H1 (cell line): ENCODE measurements around the gene TRIM10. TPM values are rescaled to one million over a fixed set of nuclear protein-coding genes. Genes with fewer than 3 reads are reported as not detected.

Experiments
- CTCF ChIA-PET: fragments of 300-600 bp; sonication (Branson Sonifier 250); formaldehyde crosslinking; loops from one replicate; lab custom pipeline; 2021; ENCODE audit not compliant: partially characterized antibody; lab: Charles Lee
- POLR2A ChIA-PET: fragments of 300-600 bp; sonication (Branson Sonifier 250); formaldehyde crosslinking; loops from one replicate; lab custom pipeline; 2021; ENCODE audit warnings: inconsistent platforms; ENCODE audit not compliant: partially characterized antibody; lab: Charles Lee
- DNase-seq, 2 experiments: peaks; one replicate each; pipeline versions ENCODE4 v3.0.0 to v3.0.0-alpha.2; 2010 to 2022; ENCODE audit warnings: low spot score in 2 of 2, low read depth in 1 of 2, mixed read lengths in 1 of 2
- FAIRE-seq: peaks from 2 replicates; lab custom pipeline; 2011; peaks lifted over from hg19 to GRCh38; lab: Jason Lieb, UNC
- H2AFZ ChIP-seq: 2 replicates; pipeline ENCODE4 v1.8.1; 2012; ENCODE audit warnings: low read length, inconsistent platforms
- H2AK5ac ChIP-seq: 2 replicates; pipeline ENCODE4 v1.6.1; 2013; ENCODE audit warnings: low read depth, low read length
- H2BK120ac ChIP-seq: replicated peaks from 2 replicates; pipeline ENCODE3; 2013; ENCODE audit warnings: low read depth, low read length, inconsistent platforms
- H2BK12ac ChIP-seq: 2 replicates; pipeline ENCODE4 v1.6.1; 2013; ENCODE audit warnings: low read depth, low read length
- H2BK15ac ChIP-seq: 2 replicates; pipeline ENCODE4 v1.6.1; 2013; ENCODE audit warnings: low read length
- H2BK20ac ChIP-seq: 2 replicates; pipeline ENCODE4 v1.6.1; 2013; ENCODE audit warnings: low read length
- H2BK5ac ChIP-seq: 2 replicates; pipeline ENCODE4 v1.6.1; 2013; ENCODE audit warnings: low read depth, low read length
- H3K14ac ChIP-seq: 2 replicates; pipeline ENCODE4 v1.6.1; 2013; ENCODE audit warnings: inconsistent platforms; ENCODE audit not compliant: insufficient read length
- H3K18ac ChIP-seq: 2 replicates; pipeline ENCODE4 v1.6.1; 2013; ENCODE audit warnings: low read length; ENCODE audit errors: extremely low read depth
- H3K23ac ChIP-seq: 2 replicates; pipeline ENCODE4 v1.6.1; 2013; ENCODE audit warnings: inconsistent platforms; ENCODE audit not compliant: insufficient read length
- H3K23me2 ChIP-seq: 2 replicates; pipeline ENCODE4 v1.6.1; 2013; ENCODE audit warnings: low read depth, low read length
- H3K27ac ChIP-seq: 2 replicates; pipeline ENCODE4 v1.6.1; 2011; ENCODE audit warnings: low read depth, low read length, inconsistent platforms
- H3K27me3 ChIP-seq, 4 experiments: replicated peaks in 1 of 4; 1 replicate in 1 of 4; 2 replicates in 3 of 4; pipeline versions ENCODE4 v1.6.1 to v1.8.1; 2011 to 2013; ENCODE audit warnings: low read length in 3 of 4, mild to moderate bottlenecking in 3 of 4, inconsistent platforms in 2 of 4, mixed read lengths in 2 of 4, moderate library complexity in 1 of 4; ENCODE audit not compliant: control insufficient read depth in 3 of 4, insufficient read depth in 3 of 4; ENCODE audit errors: extremely low read depth in 1 of 4
- H3K36me3 ChIP-seq, 4 experiments: 2 replicates each; pipeline versions ENCODE4 v1.6.1 to v1.8.1; 2011 to 2013; ENCODE audit warnings: mild to moderate bottlenecking in 4 of 4, low read length in 3 of 4, moderate library complexity in 2 of 4, control low read depth in 1 of 4, inconsistent platforms in 1 of 4; ENCODE audit not compliant: insufficient read depth in 4 of 4, control insufficient read depth in 2 of 4
- H3K4ac ChIP-seq: replicated peaks from 2 replicates; pipeline ENCODE3; 2013; ENCODE audit warnings: low read length, low read depth, mixed read lengths, inconsistent platforms; ENCODE audit not compliant: insufficient read length
- H3K4me1 ChIP-seq, 4 experiments: replicated peaks in 1 of 4; 1 replicate in 1 of 4; 2 replicates in 3 of 4; pipeline versions ENCODE4 v1.6.1 to v1.8.1; 2011 to 2013; ENCODE audit warnings: low read length in 3 of 4, inconsistent platforms in 2 of 4, mixed read lengths in 1 of 4; ENCODE audit not compliant: insufficient read depth in 4 of 4, control insufficient read depth in 3 of 4
- H3K4me2 ChIP-seq, 2 experiments: 2 replicates each; pipeline versions ENCODE4 v1.6.1 to v1.8.1; 2011 to 2013; ENCODE audit warnings: low read depth in 2 of 2, low read length in 2 of 2, control low read depth in 1 of 2, inconsistent platforms in 1 of 2, mild to moderate bottlenecking in 1 of 2; ENCODE audit not compliant: insufficient read depth in 1 of 2
- H3K4me3 ChIP-seq, 4 experiments: fragments of 200-600, 300-600 bp in 1 of 4; sonication (generic), shearing (Covaris generic), sonication (Bioruptor Twin) in 1 of 4; 2 replicates each; pipeline versions ENCODE4 v1.5.1 to v1.8.1; 2011 to 2016; ENCODE audit warnings: low read length in 4 of 4, low read depth in 3 of 4, control low read depth in 2 of 4, inconsistent platforms in 2 of 4, mild to moderate bottlenecking in 2 of 4, mixed read lengths in 1 of 4, moderate library complexity in 1 of 4; ENCODE audit not compliant: insufficient read depth in 2 of 4; ENCODE audit errors: extremely low read depth in 1 of 4
- H3K56ac ChIP-seq: replicated peaks from 2 replicates; pipeline ENCODE3; 2013; ENCODE audit warnings: low read depth, mild to moderate bottlenecking, mixed read lengths, low read length, inconsistent platforms; ENCODE audit not compliant: insufficient read length
- H3K79me1 ChIP-seq: 2 replicates; pipeline ENCODE4 v1.6.1; 2013; ENCODE audit warnings: low read depth, low read length, control low read depth
- H3K79me2 ChIP-seq, 2 experiments: 2 replicates each; pipeline versions ENCODE4 v1.6.1 to v1.8.1; 2012 to 2013; ENCODE audit warnings: low read length in 2 of 2, mild to moderate bottlenecking in 2 of 2, inconsistent platforms in 1 of 2; ENCODE audit not compliant: insufficient read depth in 2 of 2, control insufficient read depth in 1 of 2
- H3K9ac ChIP-seq, 4 experiments: replicated peaks in 1 of 4; 1 replicate in 1 of 4; 2 replicates in 3 of 4; pipeline versions ENCODE4 v1.6.1 to v1.8.1; 2011 to 2013; ENCODE audit warnings: low read depth in 3 of 4, low read length in 3 of 4, control low read depth in 2 of 4, mild to moderate bottlenecking in 2 of 4, moderate library complexity in 2 of 4, inconsistent platforms in 1 of 4; ENCODE audit errors: extremely low read depth in 1 of 4
- H3K9me3 ChIP-seq, 2 experiments: 2 replicates each; pipeline versions ENCODE4 v1.6.1 to v1.8.1; 2012 to 2013; ENCODE audit warnings: mild to moderate bottlenecking in 2 of 2, moderate library complexity in 2 of 2, control low read depth in 1 of 2, inconsistent platforms in 1 of 2, low read depth in 1 of 2, low read length in 1 of 2, mixed read lengths in 1 of 2; ENCODE audit not compliant: insufficient read depth in 2 of 2
- H4K20me1 ChIP-seq, 2 experiments: replicated peaks in 1 of 2; 2 replicates each; pipeline versions ENCODE3 to v1.8.1; 2011 to 2013; ENCODE audit warnings: inconsistent platforms in 2 of 2, low read length in 2 of 2, mild to moderate bottlenecking in 1 of 2; ENCODE audit not compliant: insufficient read depth in 2 of 2, control insufficient read depth in 1 of 2
- H4K5ac ChIP-seq: 2 replicates; pipeline ENCODE4 v1.6.1; 2013; ENCODE audit warnings: low read length, low read depth, mixed read lengths, inconsistent platforms; ENCODE audit not compliant: insufficient read length
- H4K8ac ChIP-seq: 2 replicates; pipeline ENCODE4 v1.8.0; 2013; ENCODE audit warnings: mild to moderate bottlenecking, moderate library complexity, low read length, inconsistent platforms; ENCODE audit not compliant: insufficient read depth; ENCODE audit errors: extremely low read depth
- H4K91ac ChIP-seq: replicated peaks from 2 replicates; pipeline ENCODE3; 2013; ENCODE audit warnings: low read length, mixed read lengths, inconsistent platforms; ENCODE audit not compliant: insufficient read length
- CEBPB ChIP-seq: IDR thresholded peaks from 2 replicates; pipeline ENCODE4 v1.6.1; 2012; ENCODE audit warnings: low read depth, low read length
- CHD1 ChIP-seq: IDR thresholded peaks from 2 replicates; pipeline ENCODE4 v1.6.1; 2012; ENCODE audit warnings: low read depth, low read length, improper control_type of control experiment
- CHD2 ChIP-seq: IDR thresholded peaks from 2 replicates; pipeline ENCODE4 v1.6.1; 2012; ENCODE audit warnings: low read length, improper control_type of control experiment
- EGR1 ChIP-seq: IDR thresholded peaks from 2 replicates; pipeline ENCODE4 v1.6.1; 2011; ENCODE audit warnings: low read depth, low read length, borderline replicate concordance
- EZH2 ChIP-seq: fragments of 200-600 bp; sonication (generic); IDR thresholded peaks from 2 replicates; pipeline ENCODE4 v1.7.1; 2012; ENCODE audit warnings: low read depth, mild to moderate bottlenecking, moderate library complexity, low read length, inconsistent platforms; ENCODE audit not compliant: severe bottlenecking
- GABPA ChIP-seq: IDR thresholded peaks from 2 replicates; pipeline ENCODE4 v1.6.1; 2011; ENCODE audit warnings: mild to moderate bottlenecking, low read length, moderate library complexity, borderline replicate concordance; ENCODE audit not compliant: insufficient read depth
- RAD21 ChIP-seq, 2 experiments: IDR thresholded peaks in 1 of 2; conservative IDR thresholded peaks in 1 of 2; 2 replicates each; pipeline ENCODE4 v1.6.1; 2011; ENCODE audit warnings: low read depth in 2 of 2, low read length in 2 of 2, improper control_type of control experiment in 1 of 2, inconsistent platforms in 1 of 2, mild to moderate bottlenecking in 1 of 2, moderate library complexity in 1 of 2
- SP4 ChIP-seq: IDR thresholded peaks from 2 replicates; pipeline ENCODE4 v1.6.1; 2012; ENCODE audit warnings: low read length, inconsistent platforms
- TBP ChIP-seq: IDR thresholded peaks from 2 replicates; pipeline ENCODE4 v1.6.1; 2011; ENCODE audit warnings: low read depth, low read length, improper control_type of control experiment
- WGBS, 2 experiments: shearing (Covaris generic) in 1 of 2; methylation state at CpG; one replicate each; pipeline versions ENCODE4 v1.1.6 to v1.1.7; 2013 to 2015; ENCODE audit warnings: low lambda C conversion rate in 2 of 2, mixed read lengths in 2 of 2, inconsistent platforms in 1 of 2, low coverage in 1 of 2, missing lambda C conversion rate in 1 of 2; ENCODE audit not compliant: insufficient replicate concordance in 2 of 2, insufficient coverage in 1 of 2, insufficient read length in 1 of 2; ENCODE audit errors: extremely low coverage in 1 of 2, missing lambda C conversion rate in 1 of 2; 5-methylcytosine and 5-hydroxymethylcytosine counted together
- polyA plus RNA-seq, 7 experiments: library from polyadenylated mRNA; depleted of rRNA in 3 of 7; stranded (reverse) in 5 of 7; unstranded in 2 of 7; fragments of >200 nt in 5 of 7; fragments of 200-250 nt in 2 of 7; gene quantifications; 1 replicate in 5 of 7; 2 replicates in 1 of 7; 4 replicates in 1 of 7; pipeline versions ENCODE4 v1.2.1 to v1.2.3, GENCODE V29; 2011 to 2013; ENCODE audit warnings: missing spikeins in 2 of 7, mixed read lengths in 2 of 7
- total RNA-seq: library from RNA; stranded (reverse); fragmentation: NEBNext Ultra II Directional; extraction: Animal tissue kit (Norgen Biotek cat#: 25700); gene quantifications from 2 replicates; pipeline ENCODE4 v1.2.1, GENCODE V29; 2021

TRIM10 gene
- total and polyA plus RNA-seq, 2 of the 8 experiments (the other 6 are each of a cell fraction or from before 2014, with no cell fraction given): 0.06 TPM; not detected in 1

DNA sequence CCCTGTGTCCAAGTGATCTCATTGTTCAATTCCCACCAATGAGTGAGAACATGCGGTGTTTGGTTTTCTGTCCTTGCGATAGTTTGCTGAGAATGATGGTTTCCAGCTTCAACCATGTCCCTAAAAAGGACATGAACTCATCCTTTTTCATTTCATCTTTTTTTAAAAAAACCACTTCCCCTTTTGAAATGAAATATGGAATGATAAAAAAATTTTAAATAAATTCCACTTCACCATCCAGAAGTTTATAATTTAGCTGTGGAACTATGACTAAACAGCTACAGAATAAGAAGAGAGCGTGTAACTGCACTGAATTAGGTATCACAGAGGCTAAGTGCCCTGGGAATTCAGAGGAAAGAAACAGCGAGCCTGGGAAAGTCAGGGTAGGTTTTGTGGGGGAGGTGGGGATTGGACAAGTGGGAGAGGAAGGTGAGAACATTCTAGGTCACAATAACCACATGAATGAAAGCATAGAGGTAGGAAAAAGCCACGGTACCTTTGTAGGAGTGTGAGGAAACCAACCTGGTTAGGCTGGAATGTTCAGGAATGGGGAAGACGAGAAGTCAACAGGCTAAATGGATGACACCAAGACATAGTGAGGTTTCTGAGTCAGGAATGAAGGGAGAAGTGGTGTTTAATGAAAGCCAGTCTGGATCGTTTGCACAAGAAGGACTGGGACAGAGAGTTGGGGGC, 11.0 kb downstream of the TRIM10 start:
- no peaks in the 10 kb centered on the region for H3K9me3 ChIP-seq
- peaks cover 2% of the 10 kb centered on the region; the same call in 1 of the 2 replicates for H3K23me2 ChIP-seq
- no peak overlapping the region for H2BK20ac ChIP-seq
- H3K4me1 ChIP-seq: peaks cover 0 to 4% (median 0%) of the 10 kb centered on the region in 4 experiments; a peak in 2 of 7 replicates
- WGBS, 2 experiments: 83% methylated on average over 7 of the region's 7 CpGs; no CpG with 5 or more reads in 1 of the 2 experiments
- no peak overlapping the region for H2BK5ac ChIP-seq
- H3K36me3 ChIP-seq: no peaks in the 10 kb centered on the region
- ChIA-PET CTCF (interaction anchor here (6.9 kb wide), 1 partner anchor 18 kb away, joined by 50 read pairs; no protein-coding TSS in a partner anchor), POLR2A (no interaction called here)
- H3K4ac ChIP-seq: no peak overlapping the region
- H2BK120ac ChIP-seq: no peak overlapping the region
- H4K20me1 ChIP-seq: no peaks in the 10 kb centered on the region
- no peak overlapping the region for H4K5ac ChIP-seq
- H4K91ac ChIP-seq: no peak overlapping the region
- H3K18ac ChIP-seq: no peak overlapping the region
- DNase-seq: no peak
- FAIRE-seq: no peak
- no peak overlapping the region for H3K14ac ChIP-seq
- H2BK15ac ChIP-seq: peak overlapping the region; percentile 81; the same call in 1 of the 2 replicates
- no peak overlapping the region for H2BK12ac ChIP-seq
- no peak overlapping the region for H3K4me2 ChIP-seq
- no peak overlapping the region for H3K9ac ChIP-seq
- no peak overlapping the region for H2AK5ac ChIP-seq
- no peaks in the 10 kb centered on the region for H3K79me1 ChIP-seq
- H3K79me2 ChIP-seq: no peaks in the 10 kb centered on the region
- no peak overlapping the region for H3K27ac ChIP-seq
- no peak overlapping the region for H2AFZ ChIP-seq
- no peak overlapping the region for H3K56ac ChIP-seq
- H3K23ac ChIP-seq: no peak overlapping the region
- no peak overlapping the region for H3K4me3 ChIP-seq
- H4K8ac ChIP-seq: no peak overlapping the region
- peaks cover 0 to 2% (median 0%) of the 10 kb centered on the region in 4 experiments; a peak in 3 of 7 replicates for H3K27me3 ChIP-seq
- TF ChIP-seq RAD21 (IDR thresholded peaks at IDR 0.05 in 1 of 2, conservative IDR thresholded peaks at IDR 0.05 in 1 of 2; ENCODE audit: low read depth in 2 of 2, low read length in 2 of 2) (no peak), CHD2 (no peak), TBP (no peak), CHD1 (no peak), GABPA (no peak), CEBPB (no peak), EZH2 (no peak), SP4 (no peak), EGR1 (no peak)
